Astrocyte (in vitro differentiated cells and primary cell): ENCODE data around the gene MYCBP2. TPM values are rescaled to one million over a fixed set of nuclear protein-coding genes. Genes with fewer than 3 reads are reported as not detected.

Experiments used
- DNase-seq: peaks from one replicate; pipeline ENCODE4 v3.0.0-alpha.2; 2010; ENCODE audit warnings: low read depth
- FAIRE-seq: peaks from 2 replicates; lab custom pipeline; 2011; peaks lifted over from hg19 to GRCh38; lab: Jason Lieb, UNC
- H2AFZ ChIP-seq: 2 replicates; pipeline ENCODE4 v1.6.0; 2012; ENCODE audit warnings: low read depth, low read length, inconsistent platforms
- H3K27ac ChIP-seq: 2 replicates; pipeline ENCODE4 v1.5.1; 2011; ENCODE audit warnings: low read depth, low read length, inconsistent platforms
- H3K27me3 ChIP-seq: 2 replicates; pipeline ENCODE4 v1.6.0; 2011; ENCODE audit warnings: low read length, inconsistent platforms; ENCODE audit not compliant: insufficient read depth
- H3K36me3 ChIP-seq: 2 replicates; pipeline ENCODE4 v1.5.1; 2011; ENCODE audit warnings: low read length, inconsistent platforms; ENCODE audit not compliant: insufficient read depth
- H3K4me1 ChIP-seq: 2 replicates; pipeline ENCODE4 v1.5.1; 2011; ENCODE audit warnings: low read length, inconsistent platforms; ENCODE audit not compliant: insufficient read depth
- H3K4me2 ChIP-seq: 2 replicates; pipeline ENCODE4 v1.6.0; 2012; ENCODE audit warnings: low read length, inconsistent platforms
- H3K4me3 ChIP-seq: 2 replicates; pipeline ENCODE4 v1.5.1; 2011; ENCODE audit warnings: low read depth, mild to moderate bottlenecking, low read length, inconsistent platforms; ENCODE audit not compliant: insufficient read depth
- H3K79me2 ChIP-seq: 2 replicates; pipeline ENCODE4 v1.6.0; 2012; ENCODE audit warnings: mild to moderate bottlenecking, low read length, inconsistent platforms; ENCODE audit not compliant: insufficient read depth
- H3K9ac ChIP-seq: 2 replicates; pipeline ENCODE4 v1.6.0; 2012; ENCODE audit warnings: mild to moderate bottlenecking, low read length, inconsistent platforms
- H3K9me3 ChIP-seq: 2 replicates; pipeline ENCODE4 v1.5.1; 2012; ENCODE audit warnings: low read depth, mild to moderate bottlenecking, low read length, inconsistent platforms; ENCODE audit not compliant: insufficient read depth
- H4K20me1 ChIP-seq: 2 replicates; pipeline ENCODE4 v1.6.0; 2012; ENCODE audit warnings: low read length, inconsistent platforms; ENCODE audit not compliant: insufficient read depth
- H3K27ac Mint-ChIP-seq: one replicate; pipeline ENCODE4 v1.8.0; 2021; ENCODE audit warnings: mild to moderate bottlenecking, mixed read lengths; ENCODE audit not compliant: unreplicated experiment
- H3K27me3 Mint-ChIP-seq: one replicate; pipeline ENCODE4 v1.8.0; 2021; ENCODE audit warnings: low read depth, mixed read lengths; ENCODE audit not compliant: unreplicated experiment
- H3K36me3 Mint-ChIP-seq: one replicate; pipeline ENCODE4 v1.8.0; 2021; ENCODE audit warnings: low read depth, mixed read lengths; ENCODE audit not compliant: unreplicated experiment
- H3K4me1 Mint-ChIP-seq: one replicate; pipeline ENCODE4 v1.8.0; 2021; ENCODE audit warnings: low read depth, mixed read lengths; ENCODE audit not compliant: unreplicated experiment
- H3K4me3 Mint-ChIP-seq: one replicate; pipeline ENCODE4 v1.8.0; 2021; ENCODE audit warnings: mild to moderate bottlenecking, moderate library complexity, mixed read lengths; ENCODE audit not compliant: unreplicated experiment
- H3K9me3 Mint-ChIP-seq: one replicate; pipeline ENCODE4 v1.8.0; 2021; ENCODE audit warnings: mild to moderate bottlenecking, mixed read lengths; ENCODE audit not compliant: unreplicated experiment
- EZH2 ChIP-seq: IDR thresholded peaks from 2 replicates; pipeline ENCODE4 v1.6.1; 2012; ENCODE audit warnings: mild to moderate bottlenecking, low read length, inconsistent platforms; ENCODE audit not compliant: insufficient read depth
- total RNA-seq: library from RNA; stranded (reverse); gene quantifications from 2 replicates; pipeline ENCODE4 v1.2.1, GENCODE V29; 2021
- TF ChIP-seq, protein P1 (sequence below): IDR thresholded peaks from 2 replicates; pipeline ENCODE4 v1.5.1; 2011; ENCODE audit warnings: low read depth, mild to moderate bottlenecking, inconsistent platforms, low read length, moderate library complexity; ENCODE audit not compliant: insufficient read depth

Gene MYCBP2
- total RNA-seq, 1 donor from 2014 or later = 72.3 TPM

DNA sequence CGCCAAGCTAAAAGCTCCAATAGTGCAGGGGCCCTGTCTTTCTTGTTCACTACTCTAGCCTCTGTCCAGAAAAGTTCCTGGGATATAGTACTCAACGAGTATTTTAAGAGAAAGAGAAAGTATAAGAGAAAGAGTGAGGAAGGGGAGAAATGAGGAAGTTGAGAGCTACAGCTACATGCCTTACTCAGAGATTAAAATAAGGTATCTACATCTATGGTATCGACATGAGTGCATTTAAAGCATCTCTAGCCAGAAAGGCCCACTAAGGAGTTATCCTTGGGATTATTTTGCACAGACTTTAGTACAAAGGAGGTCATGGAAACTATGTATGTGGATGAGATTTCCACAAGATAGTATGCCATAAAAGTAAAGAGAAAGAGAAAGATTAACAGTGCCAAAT is 28.5 kb downstream of the MYCBP2 start:
- H2AFZ ChIP-seq = no peak overlapping the region
- FAIRE-seq = peak; percentile 43

DNA sequence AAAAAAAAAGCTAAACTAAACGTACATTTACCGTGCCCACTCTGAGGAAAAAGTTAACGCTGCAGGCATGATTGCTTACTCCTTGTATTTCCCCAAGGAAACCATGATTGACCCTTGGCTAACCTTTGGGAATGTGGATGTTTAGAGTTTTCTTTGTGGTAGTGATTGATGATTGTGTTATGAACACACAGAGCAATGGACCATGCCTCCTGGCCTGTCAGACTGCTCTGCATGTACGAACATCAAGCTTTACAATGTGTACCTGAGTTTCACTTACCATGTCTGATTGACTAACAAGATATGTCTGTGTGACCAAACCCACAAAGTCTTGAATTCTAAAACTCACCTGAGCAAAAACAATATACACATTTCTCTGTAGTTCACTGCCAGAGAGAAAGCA is 35.1 kb downstream of the MYCBP2 start:
- H3K4me3 ChIP-seq = no peak overlapping the region
- peaks cover 8% of the 10 kb centered on the region for H3K79me2 ChIP-seq
- Mint-ChIP-seq H3K4me1 (peaks cover 3% of the 10 kb centered on the region), H3K36me3 (peaks cover 14% of the 10 kb centered on the region), H3K9me3 (no peaks in the 10 kb centered on the region), H3K4me3 (no peak overlapping the region), H3K27me3 (no peaks in the 10 kb centered on the region), H3K27ac (no peak overlapping the region)
- peaks cover 12% of the 10 kb centered on the region for H3K36me3 ChIP-seq
- no peaks in the 10 kb centered on the region for H3K27me3 ChIP-seq
- H3K9ac ChIP-seq = no peak overlapping the region
- FAIRE-seq = peak; percentile 56
- H3K27ac ChIP-seq = no peak overlapping the region
- H4K20me1 ChIP-seq = peaks cover 5% of the 10 kb centered on the region
- DNase-seq = no peak
- no peaks in the 10 kb centered on the region for H3K4me1 ChIP-seq
- H2AFZ ChIP-seq = no peak overlapping the region
- H3K9me3 ChIP-seq = no peaks in the 10 kb centered on the region
- H3K4me2 ChIP-seq = no peak overlapping the region
- TF ChIP-seq, protein P1, sequence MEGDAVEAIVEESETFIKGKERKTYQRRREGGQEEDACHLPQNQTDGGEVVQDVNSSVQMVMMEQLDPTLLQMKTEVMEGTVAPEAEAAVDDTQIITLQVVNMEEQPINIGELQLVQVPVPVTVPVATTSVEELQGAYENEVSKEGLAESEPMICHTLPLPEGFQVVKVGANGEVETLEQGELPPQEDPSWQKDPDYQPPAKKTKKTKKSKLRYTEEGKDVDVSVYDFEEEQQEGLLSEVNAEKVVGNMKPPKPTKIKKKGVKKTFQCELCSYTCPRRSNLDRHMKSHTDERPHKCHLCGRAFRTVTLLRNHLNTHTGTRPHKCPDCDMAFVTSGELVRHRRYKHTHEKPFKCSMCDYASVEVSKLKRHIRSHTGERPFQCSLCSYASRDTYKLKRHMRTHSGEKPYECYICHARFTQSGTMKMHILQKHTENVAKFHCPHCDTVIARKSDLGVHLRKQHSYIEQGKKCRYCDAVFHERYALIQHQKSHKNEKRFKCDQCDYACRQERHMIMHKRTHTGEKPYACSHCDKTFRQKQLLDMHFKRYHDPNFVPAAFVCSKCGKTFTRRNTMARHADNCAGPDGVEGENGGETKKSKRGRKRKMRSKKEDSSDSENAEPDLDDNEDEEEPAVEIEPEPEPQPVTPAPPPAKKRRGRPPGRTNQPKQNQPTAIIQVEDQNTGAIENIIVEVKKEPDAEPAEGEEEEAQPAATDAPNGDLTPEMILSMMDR = no peak

More for the DNA sequence above, 28.5 kb downstream of the MYCBP2 start:
- no peaks in the 10 kb centered on the region for H3K9me3 ChIP-seq
- peaks cover 61% of the 10 kb centered on the region for H3K79me2 ChIP-seq
- no peak overlapping the region for H3K4me2 ChIP-seq
- peaks cover 3% of the 10 kb centered on the region for H3K36me3 Mint-ChIP-seq
- no peaks in the 10 kb centered on the region for H3K9me3 Mint-ChIP-seq
- no peak overlapping the region for H3K4me3 ChIP-seq
- H3K27me3 ChIP-seq = no peaks in the 10 kb centered on the region
- H3K27ac ChIP-seq = no peak overlapping the region
- peaks cover 16% of the 10 kb centered on the region for H3K4me1 Mint-ChIP-seq
- peaks cover 11% of the 10 kb centered on the region for H3K4me1 ChIP-seq
- no peak overlapping the region for H3K4me3 Mint-ChIP-seq
- peaks cover 2% of the 10 kb centered on the region for H3K36me3 ChIP-seq
- TF ChIP-seq, protein P1 = no peak
- no peak for TF ChIP-seq EZH2
- H3K27ac Mint-ChIP-seq = no peak overlapping the region
- no peaks in the 10 kb centered on the region for H3K27me3 Mint-ChIP-seq
- H3K9ac ChIP-seq = no peak overlapping the region
- peaks cover 32% of the 10 kb centered on the region for H4K20me1 ChIP-seq
- DNase-seq = no peak

DNA sequence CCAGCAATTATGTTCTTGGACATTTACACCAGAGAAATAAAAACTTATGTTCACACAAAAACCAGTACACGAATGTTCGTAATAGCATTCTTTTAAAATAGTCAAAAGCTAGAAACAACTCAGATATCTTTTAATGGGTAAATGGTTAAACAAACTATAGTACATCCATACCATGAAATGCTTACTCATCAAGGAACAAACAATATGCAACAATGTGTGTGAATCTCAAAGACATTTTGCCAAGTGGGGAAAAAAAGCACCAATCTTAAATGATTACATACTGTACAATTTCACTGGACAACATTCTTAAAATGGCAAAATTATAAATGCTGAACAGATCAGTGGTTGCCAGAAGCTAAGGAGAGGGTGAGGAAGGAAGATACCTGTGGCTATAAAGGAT is 36.6 kb downstream of the MYCBP2 start:
- Histone ChIP-seq H3K4me3 (no peak overlapping the region), H2AFZ (no peak overlapping the region), H3K36me3 (peaks cover 12% of the 10 kb centered on the region), H3K79me2 (peaks cover 5% of the 10 kb centered on the region), H3K27me3 (no peaks in the 10 kb centered on the region), H3K4me2 (no peak overlapping the region), H3K9me3 (no peaks in the 10 kb centered on the region), H3K9ac (no peak overlapping the region), H3K4me1 (no peaks in the 10 kb centered on the region), H4K20me1 (peaks cover 11% of the 10 kb centered on the region), H3K27ac (no peak overlapping the region)
- H3K4me3 Mint-ChIP-seq = no peak overlapping the region
- H3K27ac Mint-ChIP-seq = no peak overlapping the region
- peaks cover 3% of the 10 kb centered on the region for H3K4me1 Mint-ChIP-seq
- FAIRE-seq (no peak), DNase-seq (no peak)
- H3K36me3 Mint-ChIP-seq = peaks cover 14% of the 10 kb centered on the region
- H3K9me3 Mint-ChIP-seq = no peaks in the 10 kb centered on the region
- no peaks in the 10 kb centered on the region for H3K27me3 Mint-ChIP-seq
- TF ChIP-seq, protein P1 = no peak
- no peak for TF ChIP-seq EZH2
